ENCODE data around the gene CIB1. TPM values are rescaled to one million over a fixed set of nuclear protein-coding genes. Genes with fewer than 3 reads are reported as not detected.
"Not testable (repeated sequence)": the region's sequence is repeated elsewhere in the genome, so short reads cannot be mapped to it uniquely, and the experiment has no call there.

Gene CIB1
- total RNA-seq, 1 donor from 2014 or later = 62.8 TPM

GRCh38 chr15:90261811-90262210 is 28.1 kb upstream of the CIB1 start:
- peaks cover 13% of the 10 kb centered on the region for H3K4me1 ChIP-seq
- ATAC-seq (no peak), DNase-seq (no peak)
- intact Hi-C loops (cut with DNase I) = no loop called here
- H3K4me3 ChIP-seq = no peak overlapping the region
- H3K27me3 ChIP-seq = no peaks in the 10 kb centered on the region
- no peak overlapping the region for H3K27ac ChIP-seq
- no peaks in the 10 kb centered on the region for H3K36me3 ChIP-seq
- H3K9me3 ChIP-seq = no peaks in the 10 kb centered on the region
- TF ChIP-seq, protein P1, sequence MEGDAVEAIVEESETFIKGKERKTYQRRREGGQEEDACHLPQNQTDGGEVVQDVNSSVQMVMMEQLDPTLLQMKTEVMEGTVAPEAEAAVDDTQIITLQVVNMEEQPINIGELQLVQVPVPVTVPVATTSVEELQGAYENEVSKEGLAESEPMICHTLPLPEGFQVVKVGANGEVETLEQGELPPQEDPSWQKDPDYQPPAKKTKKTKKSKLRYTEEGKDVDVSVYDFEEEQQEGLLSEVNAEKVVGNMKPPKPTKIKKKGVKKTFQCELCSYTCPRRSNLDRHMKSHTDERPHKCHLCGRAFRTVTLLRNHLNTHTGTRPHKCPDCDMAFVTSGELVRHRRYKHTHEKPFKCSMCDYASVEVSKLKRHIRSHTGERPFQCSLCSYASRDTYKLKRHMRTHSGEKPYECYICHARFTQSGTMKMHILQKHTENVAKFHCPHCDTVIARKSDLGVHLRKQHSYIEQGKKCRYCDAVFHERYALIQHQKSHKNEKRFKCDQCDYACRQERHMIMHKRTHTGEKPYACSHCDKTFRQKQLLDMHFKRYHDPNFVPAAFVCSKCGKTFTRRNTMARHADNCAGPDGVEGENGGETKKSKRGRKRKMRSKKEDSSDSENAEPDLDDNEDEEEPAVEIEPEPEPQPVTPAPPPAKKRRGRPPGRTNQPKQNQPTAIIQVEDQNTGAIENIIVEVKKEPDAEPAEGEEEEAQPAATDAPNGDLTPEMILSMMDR (IDR thresholded peaks at IDR 0.05) = no peak

DNA sequence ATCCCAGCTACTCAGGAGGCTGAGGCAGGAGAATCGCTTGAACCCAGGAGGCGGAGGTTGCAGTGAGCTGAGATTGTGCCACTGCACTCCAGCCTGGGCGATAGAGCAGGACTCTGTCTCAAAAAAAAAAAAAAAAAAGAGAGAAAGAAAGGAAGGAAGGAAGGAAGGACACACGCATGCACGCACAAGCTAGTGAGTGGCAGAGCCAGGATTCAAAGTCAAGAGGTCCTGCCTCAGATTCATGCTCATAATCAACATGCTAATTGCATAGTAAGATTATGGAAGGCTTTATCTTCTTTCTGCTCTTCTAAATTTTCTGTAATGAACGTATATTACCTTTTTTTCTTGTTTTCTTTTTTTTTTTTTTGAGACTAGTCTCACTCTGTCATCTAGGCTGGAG is 27.0 kb upstream of the CIB1 start:
- H3K9me3 ChIP-seq; H3K27me3 ChIP-seq; intact Hi-C loops (cut with DNase I); H3K27ac ChIP-seq; H3K36me3 ChIP-seq; H3K4me3 ChIP-seq; ATAC-seq; H3K4me1 ChIP-seq; DNase-seq: not testable (repeated sequence)

DNA sequence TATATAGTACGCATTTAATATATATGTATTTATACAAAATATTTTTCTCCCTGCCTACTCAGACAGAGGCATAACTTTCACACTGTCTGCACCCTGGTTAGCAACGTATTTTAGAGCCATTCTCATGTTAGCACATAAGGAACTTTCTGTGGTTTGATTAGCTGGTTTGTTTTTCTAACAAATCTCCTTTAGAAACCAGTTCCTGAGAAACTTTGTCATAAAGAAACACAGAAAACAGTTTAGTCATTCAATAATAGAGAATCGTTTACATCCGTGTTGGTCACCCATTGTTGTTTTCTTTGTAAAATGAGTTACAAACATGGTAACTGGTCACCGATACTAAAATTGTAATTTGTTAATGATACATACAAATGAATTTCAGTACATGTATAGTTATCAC is 25.8 kb upstream of the CIB1 start:
- Histone ChIP-seq H3K4me1 (peaks cover 4% of the 10 kb centered on the region), H3K4me3 (no peak overlapping the region), H3K27ac (no peak overlapping the region), H3K27me3 (no peaks in the 10 kb centered on the region), H3K9me3 (no peaks in the 10 kb centered on the region), H3K36me3 (no peaks in the 10 kb centered on the region)
- TF ChIP-seq, protein P1 (IDR thresholded peaks at IDR 0.05) = no peak
- ATAC-seq (no peak), DNase-seq (no peak)
- intact Hi-C loops (cut with DNase I) = no loop called here

- no peak for DNase-seq
- intact Hi-C loops (cut with DNase I) = no loop called here
- Histone ChIP-seq H3K9me3 (no peaks in the 10 kb centered on the region), H3K4me1 (no peaks in the 10 kb centered on the region), H3K36me3 (no peaks in the 10 kb centered on the region), H3K27ac (no peak overlapping the region), H3K4me3 (no peak overlapping the region), H3K27me3 (no peaks in the 10 kb centered on the region)
- no peak for ATAC-seq
- TF ChIP-seq, protein P1 (IDR thresholded peaks at IDR 0.05) = no peak
Observed at GRCh38 chr15:90257776-90258175, 24.0 kb upstream of the CIB1 start.

DNA sequence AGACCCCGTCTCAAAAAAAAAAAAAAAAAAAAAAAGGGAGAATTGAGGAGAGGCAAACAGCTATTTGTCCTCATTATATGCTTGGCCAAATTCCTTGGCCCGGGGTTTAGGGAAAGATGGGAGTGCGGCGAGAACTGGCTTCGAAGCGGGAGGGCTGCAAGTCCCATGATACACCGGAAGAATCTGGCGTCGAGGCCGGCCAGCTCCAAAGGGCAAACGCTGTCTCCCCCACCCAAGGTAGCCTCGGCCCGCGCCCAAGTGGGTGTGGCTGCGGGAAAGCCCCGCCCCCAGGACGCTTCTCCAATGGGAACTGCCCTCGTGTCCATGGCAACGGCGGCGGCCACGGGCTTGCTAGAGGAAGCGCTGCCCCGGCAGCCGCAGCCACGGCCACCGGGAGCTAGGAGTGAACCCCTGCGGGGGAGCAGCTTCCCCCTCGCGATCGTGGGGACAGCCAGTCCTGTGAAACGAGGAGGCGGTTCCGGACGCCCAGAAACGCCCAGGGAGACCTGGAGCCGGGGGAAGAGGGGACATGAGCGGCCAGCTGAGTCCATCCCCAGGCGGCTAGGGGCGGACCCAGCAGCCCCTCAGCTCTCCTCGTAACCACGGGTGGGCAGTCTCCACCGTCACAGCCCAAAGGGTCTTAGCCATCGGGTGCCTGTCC is 15.6 kb upstream of the CIB1 start, which contains the start of gene TTLL13:
TSS of gene TTLL13 (plus strand) at position 354 of the 661 bp plus-strand sequence. CDS start 1,075 bp downstream, outside the sequence.
- no peaks in the 10 kb centered on the region for H3K27me3 ChIP-seq
- DNase-seq = peak; percentile 97
- H3K4me1 ChIP-seq = no peaks in the 10 kb centered on the region
- H3K9me3 ChIP-seq = no peaks in the 10 kb centered on the region
- ATAC-seq = peak; percentile 98
- TF ChIP-seq, protein P1 (IDR thresholded peaks at IDR 0.05) = no peak
- peak within 1 kb of the TSS; percentile 65 for H3K4me3 ChIP-seq
- intact Hi-C loops (cut with DNase I) = no loop called here
- peak within 1 kb of the TSS; percentile 65 for H3K27ac ChIP-seq
- H3K36me3 ChIP-seq = no peaks in the 10 kb centered on the region

DNA sequence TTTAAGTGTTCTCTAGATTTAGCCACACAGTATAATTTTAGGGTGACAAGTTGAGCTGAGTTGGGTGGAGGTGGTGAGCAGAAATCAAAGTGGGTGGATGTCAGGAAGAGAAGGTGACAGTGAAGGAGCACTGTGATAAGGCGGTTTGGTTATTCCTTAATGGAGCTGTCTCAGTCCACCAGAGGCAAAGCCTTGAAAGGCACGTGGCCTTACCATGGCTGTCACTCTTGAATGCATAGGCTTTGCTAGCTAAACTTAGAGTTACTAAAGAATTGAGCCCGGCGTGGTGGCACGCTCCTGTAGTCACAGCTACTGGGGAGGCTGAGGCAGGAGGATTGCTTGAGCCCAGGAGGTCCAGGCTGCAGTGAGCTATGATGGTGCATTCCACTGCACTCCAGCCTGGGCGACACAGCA is 15.1 kb upstream of the CIB1 start:
- ATAC-seq (no peak), DNase-seq (no peak)
- H3K27me3 ChIP-seq = no peaks in the 10 kb centered on the region
- TF ChIP-seq, protein P1 (IDR thresholded peaks at IDR 0.05) = no peak
- intact Hi-C loops (cut with DNase I) = no loop called here
- no peaks in the 10 kb centered on the region for H3K36me3 ChIP-seq
- H3K4me1 ChIP-seq = no peaks in the 10 kb centered on the region
- peak overlapping the region; percentile 65 for H3K4me3 ChIP-seq
- no peak overlapping the region for H3K27ac ChIP-seq
- no peaks in the 10 kb centered on the region for H3K9me3 ChIP-seq

All from upper lobe of right lung (tissue), 1 donor.